ENCODE results near the gene ZNFX1. TPM values are rescaled to one million over a fixed set of nuclear protein-coding genes. Genes with fewer than 3 reads are reported as not detected.
A peak's percentile ranks its signal among the peaks of the same experiment; 100 is the strongest.

The ZNFX1 gene
- total and polyA plus RNA-seq, 5 donors: 7.9 to 25.9 (median 22.7) TPM

GRCh38 chr20:49245921-49246740 is 31.7 kb downstream of the ZNFX1 start:
- Histone ChIP-seq H3K27me3 (ENCODE audit: control insufficient read depth, insufficient read depth) (no peaks in the 10 kb centered on the region), H3K9me3 (ENCODE audit: control insufficient read depth, low read length) (no peaks in the 10 kb centered on the region), H3K4me3 (ENCODE audit: low read length) (no peak overlapping the region), H3K4me1 (ENCODE audit: control insufficient read depth, insufficient read depth, low read length) (no peaks in the 10 kb centered on the region), H3K27ac (ENCODE audit: low read length) (peak overlapping the region; percentile 23)
- 33% methylated on average over 3 of the region's 3 CpGs for WGBS
- intact Hi-C loops (cut with DNase I): no loop called here
- peak; percentile 64 to 69 for ATAC-seq
- DNase-seq: peak in 2 of 3 donors; percentile 67 to 77

- Histone ChIP-seq H3K4me1 (ENCODE audit: control insufficient read depth, insufficient read depth, low read length) (no peaks in the 10 kb centered on the region), H3K9me3 (ENCODE audit: control insufficient read depth, low read length) (no peaks in the 10 kb centered on the region), H3K4me3 (ENCODE audit: low read length) (no peak overlapping the region), H3K27me3 (ENCODE audit: control insufficient read depth, insufficient read depth) (no peaks in the 10 kb centered on the region), H3K27ac (ENCODE audit: low read length) (no peak overlapping the region)
- WGBS: 88% methylated on average over 4 of the region's 4 CpGs
- no peak for ATAC-seq
- intact Hi-C loops (cut with DNase I): no loop called here
- DNase-seq: no peak
Measured at GRCh38 chr20:49237531-49237930, 40.3 kb downstream of the ZNFX1 start.

- 90% methylated on average over 9 of the region's 9 CpGs for WGBS
- ATAC-seq: no peak
- no peak overlapping the region for H3K4me3 ChIP-seq (ENCODE audit: low read length)
- DNase-seq: no peak
- H3K27me3 ChIP-seq (ENCODE audit: control insufficient read depth, insufficient read depth): no peaks in the 10 kb centered on the region
- no peak overlapping the region for H3K27ac ChIP-seq (ENCODE audit: low read length)
- intact Hi-C loops (cut with DNase I): no loop called here
- H3K9me3 ChIP-seq (ENCODE audit: control insufficient read depth, low read length): no peaks in the 10 kb centered on the region
- H3K4me1 ChIP-seq (ENCODE audit: control insufficient read depth, insufficient read depth, low read length): no peaks in the 10 kb centered on the region
Measured at GRCh38 chr20:49236301-49236700, 41.6 kb downstream of the ZNFX1 start.

GRCh38 chr20:49234831-49235230 is 43.0 kb downstream of the ZNFX1 start:
- no peak overlapping the region for H3K4me3 ChIP-seq (ENCODE audit: low read length)
- intact Hi-C loops (cut with DNase I): no loop called here
- no peaks in the 10 kb centered on the region for H3K4me1 ChIP-seq (ENCODE audit: control insufficient read depth, insufficient read depth, low read length)
- DNase-seq (no peak), ATAC-seq (no peak)
- no peak overlapping the region for H3K27ac ChIP-seq (ENCODE audit: low read length)
- WGBS: 96% methylated on average over 6 of the region's 6 CpGs
- H3K27me3 ChIP-seq (ENCODE audit: control insufficient read depth, insufficient read depth): no peaks in the 10 kb centered on the region
- H3K9me3 ChIP-seq (ENCODE audit: control insufficient read depth, low read length): no peaks in the 10 kb centered on the region

GRCh38 chr20:49233226-49233625 is 44.6 kb downstream of the ZNFX1 start:
- H3K27me3 ChIP-seq (ENCODE audit: control insufficient read depth, insufficient read depth): no peaks in the 10 kb centered on the region
- intact Hi-C loops (cut with DNase I): no loop called here
- no peak overlapping the region for H3K27ac ChIP-seq (ENCODE audit: low read length)
- H3K4me3 ChIP-seq (ENCODE audit: low read length): no peak overlapping the region
- H3K9me3 ChIP-seq (ENCODE audit: control insufficient read depth, low read length): no peaks in the 10 kb centered on the region
- H3K4me1 ChIP-seq (ENCODE audit: control insufficient read depth, insufficient read depth, low read length): no peaks in the 10 kb centered on the region
- WGBS: 92% methylated on average over 10 of the region's 10 CpGs
- DNase-seq: no peak
- no peak for ATAC-seq

GRCh38 chr20:49231471-49231870 is 46.4 kb downstream of the ZNFX1 start:
- WGBS: 83% methylated on average over 7 of the region's 7 CpGs
- DNase-seq: no peak

GRCh38 chr20:49230561-49231133 is 47.2 kb downstream of the ZNFX1 start:
- intact Hi-C loops (cut with DNase I): no loop called here
- H3K27ac ChIP-seq (ENCODE audit: low read length): no peak overlapping the region
- H3K27me3 ChIP-seq (ENCODE audit: control insufficient read depth, insufficient read depth): no peaks in the 10 kb centered on the region
- no peaks in the 10 kb centered on the region for H3K9me3 ChIP-seq (ENCODE audit: control insufficient read depth, low read length)
- H3K4me1 ChIP-seq (ENCODE audit: control insufficient read depth, insufficient read depth, low read length): no peaks in the 10 kb centered on the region
- ATAC-seq (no peak), DNase-seq (no peak)
- H3K4me3 ChIP-seq (ENCODE audit: low read length): no peak overlapping the region
- WGBS: 63% methylated on average over 8 of the region's 8 CpGs

More at GRCh38 chr20:49231471-49231870, 46.4 kb downstream of the ZNFX1 start:
- Histone ChIP-seq H3K9me3 (ENCODE audit: control insufficient read depth, low read length) (no peaks in the 10 kb centered on the region), H3K4me1 (ENCODE audit: control insufficient read depth, insufficient read depth, low read length) (no peaks in the 10 kb centered on the region), H3K27ac (ENCODE audit: low read length) (no peak overlapping the region), H3K4me3 (ENCODE audit: low read length) (no peak overlapping the region), H3K27me3 (ENCODE audit: control insufficient read depth, insufficient read depth) (no peaks in the 10 kb centered on the region)
- intact Hi-C loops (cut with DNase I): no loop called here
- no peak for ATAC-seq

- no peaks in the 10 kb centered on the region for H3K27me3 ChIP-seq (ENCODE audit: control insufficient read depth, insufficient read depth)
- DNase-seq (no peak), ATAC-seq (no peak)
- H3K27ac ChIP-seq (ENCODE audit: low read length): no peak overlapping the region
- no peak overlapping the region for H3K4me3 ChIP-seq (ENCODE audit: low read length)
- no peaks in the 10 kb centered on the region for H3K4me1 ChIP-seq (ENCODE audit: control insufficient read depth, insufficient read depth, low read length)
- intact Hi-C loops (cut with DNase I): no loop called here
- WGBS: 88% methylated on average over 10 of the region's 10 CpGs
- no peaks in the 10 kb centered on the region for H3K9me3 ChIP-seq (ENCODE audit: control insufficient read depth, low read length)
Measured at GRCh38 chr20:49230021-49230420, 47.8 kb downstream of the ZNFX1 start.

GRCh38 chr20:49229381-49229780 is 48.5 kb downstream of the ZNFX1 start:
- Histone ChIP-seq H3K4me1 (ENCODE audit: control insufficient read depth, insufficient read depth, low read length) (no peaks in the 10 kb centered on the region), H3K27me3 (ENCODE audit: control insufficient read depth, insufficient read depth) (no peaks in the 10 kb centered on the region), H3K9me3 (ENCODE audit: control insufficient read depth, low read length) (no peaks in the 10 kb centered on the region), H3K4me3 (ENCODE audit: low read length) (no peak overlapping the region), H3K27ac (ENCODE audit: low read length) (no peak overlapping the region)
- intact Hi-C loops (cut with DNase I): no loop called here
- ATAC-seq: no peak
- DNase-seq: no peak
- WGBS: 82% methylated on average over 2 of the region's 2 CpGs

- no peaks in the 10 kb centered on the region for H3K4me1 ChIP-seq (ENCODE audit: control insufficient read depth, insufficient read depth, low read length)
- WGBS: 87% methylated on average over 9 of the region's 9 CpGs
- no peaks in the 10 kb centered on the region for H3K9me3 ChIP-seq (ENCODE audit: control insufficient read depth, low read length)
- intact Hi-C loops (cut with DNase I): no loop called here
- H3K4me3 ChIP-seq (ENCODE audit: low read length): no peak overlapping the region
- no peak overlapping the region for H3K27ac ChIP-seq (ENCODE audit: low read length)
- no peak for DNase-seq
- H3K27me3 ChIP-seq (ENCODE audit: control insufficient read depth, insufficient read depth): no peaks in the 10 kb centered on the region
- no peak for ATAC-seq
Measured at GRCh38 chr20:49228676-49229075, 49.2 kb downstream of the ZNFX1 start.

- Histone ChIP-seq H3K27me3 (ENCODE audit: control insufficient read depth, insufficient read depth) (no peaks in the 10 kb centered on the region), H3K27ac (ENCODE audit: low read length) (no peak overlapping the region), H3K4me1 (ENCODE audit: control insufficient read depth, insufficient read depth, low read length) (no peaks in the 10 kb centered on the region), H3K4me3 (ENCODE audit: low read length) (no peak overlapping the region), H3K9me3 (ENCODE audit: control insufficient read depth, low read length) (no peaks in the 10 kb centered on the region)
- WGBS: 90% methylated on average over 7 of the region's 7 CpGs
- DNase-seq (no peak), ATAC-seq (no peak)
- intact Hi-C loops (cut with DNase I): no loop called here
Measured at GRCh38 chr20:49225896-49226295, 52.0 kb downstream of the ZNFX1 start.

Measured in right cardiac atrium (tissue), 5 donors.